ENCODE measurements around the gene CAPRIN2.

DNA sequence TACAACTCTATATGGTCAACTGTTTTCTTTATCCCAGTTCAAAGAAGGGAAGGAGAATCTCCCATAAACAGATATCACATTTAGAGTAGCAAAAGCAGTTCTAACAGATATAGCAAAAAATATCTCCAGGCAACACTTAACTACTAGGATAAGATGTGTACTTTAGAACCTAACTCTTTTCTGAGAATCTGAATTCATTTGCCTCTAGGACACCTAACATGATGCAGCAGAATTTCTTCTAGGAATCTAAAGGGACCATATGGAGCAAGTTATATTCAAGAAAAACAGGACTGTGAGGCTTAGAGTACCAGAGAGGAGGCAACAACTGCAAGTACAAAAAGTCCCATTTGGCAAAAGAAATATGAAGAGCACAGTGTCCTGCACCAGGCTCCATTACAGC, 24.4 kb upstream of the CAPRIN2 start:
- no peak for TF ChIP-seq POLR2A (IDR thresholded peaks at IDR 0.05; ENCODE audit: extremely low read depth, insufficient read length)
- TF ChIP-seq, protein P1, sequence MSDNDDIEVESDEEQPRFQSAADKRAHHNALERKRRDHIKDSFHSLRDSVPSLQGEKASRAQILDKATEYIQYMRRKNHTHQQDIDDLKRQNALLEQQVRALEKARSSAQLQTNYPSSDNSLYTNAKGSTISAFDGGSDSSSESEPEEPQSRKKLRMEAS (IDR thresholded peaks at IDR 0.05; ENCODE audit: low read depth, low read length): no peak
- TF ChIP-seq, protein P2, sequence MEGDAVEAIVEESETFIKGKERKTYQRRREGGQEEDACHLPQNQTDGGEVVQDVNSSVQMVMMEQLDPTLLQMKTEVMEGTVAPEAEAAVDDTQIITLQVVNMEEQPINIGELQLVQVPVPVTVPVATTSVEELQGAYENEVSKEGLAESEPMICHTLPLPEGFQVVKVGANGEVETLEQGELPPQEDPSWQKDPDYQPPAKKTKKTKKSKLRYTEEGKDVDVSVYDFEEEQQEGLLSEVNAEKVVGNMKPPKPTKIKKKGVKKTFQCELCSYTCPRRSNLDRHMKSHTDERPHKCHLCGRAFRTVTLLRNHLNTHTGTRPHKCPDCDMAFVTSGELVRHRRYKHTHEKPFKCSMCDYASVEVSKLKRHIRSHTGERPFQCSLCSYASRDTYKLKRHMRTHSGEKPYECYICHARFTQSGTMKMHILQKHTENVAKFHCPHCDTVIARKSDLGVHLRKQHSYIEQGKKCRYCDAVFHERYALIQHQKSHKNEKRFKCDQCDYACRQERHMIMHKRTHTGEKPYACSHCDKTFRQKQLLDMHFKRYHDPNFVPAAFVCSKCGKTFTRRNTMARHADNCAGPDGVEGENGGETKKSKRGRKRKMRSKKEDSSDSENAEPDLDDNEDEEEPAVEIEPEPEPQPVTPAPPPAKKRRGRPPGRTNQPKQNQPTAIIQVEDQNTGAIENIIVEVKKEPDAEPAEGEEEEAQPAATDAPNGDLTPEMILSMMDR (IDR thresholded peaks at IDR 0.05; ENCODE audit: low read depth, low read length): no peak
